T-cell (primary cell): ENCODE measurements around the gene NFIA. TPM values are rescaled to one million over a fixed set of nuclear protein-coding genes. Genes with fewer than 3 reads are reported as not detected.

Source experiments
- ATAC-seq, 4 experiments: fragments of 200-7000 bp in 3 of 4; fragments of 150-1000 bp in 1 of 4; cut with Tn5 transposase; replicated peaks in 1 of 4; 1 replicate in 3 of 4; 2 replicates in 1 of 4; pipeline ENCODE4 v1.10.0; 2021; ENCODE audit warnings: moderate library complexity in 3 of 4, mild to moderate bottlenecking in 2 of 4, moderate number of reproducible peaks in 1 of 4
- CTCF ChIA-PET, 2 donors: fragments of 300-600 bp; sonication (Branson Sonifier 250); formaldehyde crosslinking; loops; one replicate each; lab custom pipeline; 2022; ENCODE audit warnings: antibody characterized with exemption in 2 of 2; lab: Charles Lee
- POLR2A ChIA-PET, 2 donors: fragments of 300-600 bp; sonication (Branson Sonifier 250); formaldehyde crosslinking; loops; one replicate each; lab custom pipeline; 2022; ENCODE audit warnings: antibody characterized with exemption in 2 of 2; lab: Charles Lee
- DNase-seq, 35 experiments: peaks; one replicate each; pipeline versions ENCODE4 v3.0.0 to v3.0.0-alpha.2; 2013 to 2023
- H3K27ac ChIP-seq: one replicate; pipeline ENCODE4 v1.5.1; 2013; ENCODE audit warnings: low read length
- H3K27me3 ChIP-seq, 2 experiments: replicated peaks in 1 of 2; 1 replicate in 1 of 2; 2 replicates in 1 of 2; pipeline versions ENCODE4 v1.6.1 to v1.7.0; 2013; ENCODE audit warnings: low read length in 1 of 2, mixed read lengths in 1 of 2; ENCODE audit not compliant: control insufficient read depth in 2 of 2, insufficient read depth in 2 of 2; ENCODE audit errors: extremely low read depth in 1 of 2
- H3K36me3 ChIP-seq, 2 donors: 1 replicate in 1 of 2; 2 replicates in 1 of 2; pipeline versions ENCODE4 v1.6.1 to v1.7.0; 2013; ENCODE audit warnings: low read length in 1 of 2; ENCODE audit not compliant: control insufficient read depth in 2 of 2, insufficient read depth in 1 of 2; ENCODE audit errors: extremely low read depth in 1 of 2
- H3K4me1 ChIP-seq, 2 experiments: 1 replicate in 1 of 2; 2 replicates in 1 of 2; pipeline versions ENCODE4 v1.6.1 to v1.7.0; 2013; ENCODE audit warnings: low read length in 2 of 2, mixed read lengths in 1 of 2; ENCODE audit not compliant: insufficient read depth in 2 of 2, control insufficient read depth in 1 of 2; ENCODE audit errors: extremely low read depth in 1 of 2
- H3K4me3 ChIP-seq, 2 donors: 1 replicate in 1 of 2; 2 replicates in 1 of 2; pipeline versions ENCODE4 v1.5.1 to v1.7.0; 2013; ENCODE audit warnings: mild to moderate bottlenecking in 2 of 2, low read length in 1 of 2, moderate library complexity in 1 of 2; ENCODE audit not compliant: control insufficient read depth in 1 of 2; ENCODE audit errors: extremely low read depth in 1 of 2
- H3K9me3 ChIP-seq: 2 replicates; pipeline ENCODE4 v1.7.0; 2013
- H3K27ac Mint-ChIP-seq, 2 donors: one replicate each; pipeline ENCODE4 v1.8.0; 2020 to 2021; ENCODE audit warnings: mild to moderate bottlenecking in 2 of 2, mixed read lengths in 2 of 2
- H3K27me3 Mint-ChIP-seq, 2 donors: one replicate each; pipeline ENCODE4 v1.8.0; 2021 to 2022; ENCODE audit warnings: mixed read lengths in 2 of 2
- H3K36me3 Mint-ChIP-seq: one replicate; pipeline ENCODE4 v1.8.0; 2021; ENCODE audit warnings: mixed read lengths
- H3K4me1 Mint-ChIP-seq, 3 donors: one replicate each; pipeline ENCODE4 v1.8.0; 2020 to 2022; ENCODE audit warnings: mixed read lengths in 3 of 3, mild to moderate bottlenecking in 1 of 3
- H3K4me3 Mint-ChIP-seq, 3 donors: one replicate each; pipeline ENCODE4 v1.8.0; 2020 to 2022; ENCODE audit warnings: mild to moderate bottlenecking in 3 of 3, mixed read lengths in 3 of 3, moderate library complexity in 3 of 3
- H3K9me3 Mint-ChIP-seq, 3 donors: one replicate each; pipeline ENCODE4 v1.8.0; 2020 to 2022; ENCODE audit warnings: mixed read lengths in 3 of 3
- WGBS: methylation state at CpG from one replicate; pipeline ENCODE4 v1.1.5; 2013; ENCODE audit warnings: missing lambda C conversion rate; ENCODE audit not compliant: insufficient coverage; 5-methylcytosine and 5-hydroxymethylcytosine counted together
- total RNA-seq, 35 experiments: library from RNA in 6 of 35; stranded (reverse) in 6 of 35; fragments of 120-200 nt in 1 of 35; gene quantifications; one replicate each; pipeline versions ENCODE4 v1.2.1 to v1.2.4 and lab custom pipeline; 2013 to 2026

NFIA gene
- total RNA-seq, 5 donors from 2014 or later (not counting 1 experiment from before 2014, with no cell fraction given), result 5.1 to 10.1 (median 7.1) TPM

- Histone ChIP-seq H3K4me1 (no peaks in the 10 kb centered on the region), H3K9me3 (no peaks in the 10 kb centered on the region), H3K36me3 (no peaks in the 10 kb centered on the region), H3K4me3 (no peak overlapping the region), H3K27ac (no peak overlapping the region), H3K27me3 (no peaks in the 10 kb centered on the region)
- ATAC-seq (no peak), DNase-seq (no peak)
- ChIA-PET POLR2A (no interaction called here), CTCF (interaction anchor here in 1 of 2 donors (0.5 kb wide), 1 partner anchor 39 kb away, joined by 4 read pairs; no protein-coding TSS in a partner anchor)
- peaks cover 0 to 2% (median 0%) of the 10 kb centered on the region in 3 donors for H3K4me1 Mint-ChIP-seq
- H3K36me3 Mint-ChIP-seq, result no peaks in the 10 kb centered on the region
- no CpG with 5 or more reads among the region's 4 CpGs for WGBS
- no peak overlapping the region for H3K27ac Mint-ChIP-seq
- H3K27me3 Mint-ChIP-seq, result peaks cover 7 to 8% of the 10 kb centered on the region in 2 donors
- H3K9me3 Mint-ChIP-seq, result peaks cover 0 to 5% (median 0%) of the 10 kb centered on the region in 3 donors
- no peak overlapping the region for H3K4me3 Mint-ChIP-seq
These were observed 424.7 kb downstream of the NFIA start for GRCh38 chr1:61506944-61507500.
